Ovary (tissue), 9 donors: ENCODE data around the gene ASAP2. TPM values are rescaled to one million over a fixed set of nuclear protein-coding genes. Genes with fewer than 3 reads are reported as not detected.

Experiments
- DNase-seq, 5 donors: peaks; one replicate each; pipeline ENCODE4 v3.0.0-alpha.2; 2019 to 2020
- H3K27ac ChIP-seq, 2 donors: fragments of 200-600 bp; one replicate each; pipeline versions ENCODE4 v1.5.1 to v1.8.0; 2019 to 2022
- H3K27me3 ChIP-seq: fragments of 200-600 bp; one replicate; pipeline ENCODE4 v1.8.0; 2022
- H3K36me3 ChIP-seq: fragments of 200-600 bp; sonication (generic); one replicate; pipeline ENCODE4 v1.5.1; 2019
- H3K4me1 ChIP-seq: one replicate; pipeline ENCODE4 v1.8.1; 2013; ENCODE audit warnings: mild to moderate bottlenecking, moderate library complexity; ENCODE audit not compliant: insufficient read depth
- H3K4me3 ChIP-seq: fragments of 200-600 bp; sonication (generic); one replicate; pipeline ENCODE4 v1.5.1; 2017
- H3K9me3 ChIP-seq, 2 donors: fragments of 200-600 bp in 1 of 2; sonication (generic) in 1 of 2; one replicate each; pipeline versions ENCODE4 v1.5.1 to v1.8.1; 2013 to 2019; ENCODE audit warnings: mild to moderate bottlenecking in 1 of 2, moderate library complexity in 1 of 2
- EP300 ChIP-seq: sonication (generic); formaldehyde crosslinking; IDR thresholded peaks from one replicate; pipeline ENCODE4 v1.6.1; 2017; ENCODE audit warnings: antibody characterized with exemption
- POLR2A ChIP-seq: fragments of 450-650 bp; IDR thresholded peaks from one replicate; pipeline ENCODE4 v1.6.1; 2017; ENCODE audit warnings: antibody characterized with exemption, mild to moderate bottlenecking, moderate library complexity
- WGBS, 3 donors: extraction: QIAGEN DNeasy Blood & Tissue Kit in 1 of 3; methylation state at CpG; one replicate each; pipeline versions ENCODE4 v1.1.5 to v1.1.7; 2013 to 2017; 5-methylcytosine and 5-hydroxymethylcytosine counted together
- intact Hi-C, 4 donors: fragments of 100-400 bp; cut with DNase I; formaldehyde crosslinking; loops; one replicate each; pipeline versions ENCODE4 v1.11.0 to v1.15.1; 2022 to 2023
- polyA plus RNA-seq, 2 donors: library from polyadenylated mRNA; stranded (reverse); fragments of 200-250 nt in 1 of 2; fragments of 350-450 nt in 1 of 2; fragmentation: Illumina TruSeq in 1 of 2; extraction: RNeasy Lipid Tissue Mini Kit (QIAGEN cat#74804) in 1 of 2; gene quantifications; one replicate each; pipeline ENCODE4 v1.2.3, GENCODE V29; 2013 to 2014
- total RNA-seq, 7 donors: library from RNA; depleted of rRNA in 2 of 7; stranded (reverse); fragments of >200 nt in 2 of 7; fragmentation: NEBNext Ultra II Directional in 3 of 7; extraction: Animal tissue kit (Norgen Biotek cat#: 25700) in 3 of 7; gene quantifications; one replicate each; pipeline versions ENCODE4 v1.1.0 to v1.2.4, GENCODE V29; 2016 to 2023
- TF ChIP-seq, protein P1 (sequence below), 3 donors: fragments of 450-650 bp in 2 of 3; fragments of 200-600 bp in 1 of 3; IDR thresholded peaks; one replicate each; pipeline versions ENCODE4 v1.5.1 to v1.8.0; 2016 to 2022; ENCODE audit warnings: antibody characterized with exemption in 3 of 3, mild to moderate bottlenecking in 1 of 3
- donor health status: DM: no; HTN: no; CAD: no; lungs with moderate emphysema.
- donor health status: DM: no; HTN: no; CAD: no.
- donor health status: Bipolar disorder and iron deficiency.
- donor health status: DM: yes; HTN: yes; CAD: no.
- donor health status: DM: no; HTN: no; CAD: no.
- donor health status: DM: yes; HTN: yes; CAD: no.

ASAP2 gene
- total and polyA plus RNA-seq, 9 donors = 10.3 to 22.7 (median 15.5) TPM

DNA sequence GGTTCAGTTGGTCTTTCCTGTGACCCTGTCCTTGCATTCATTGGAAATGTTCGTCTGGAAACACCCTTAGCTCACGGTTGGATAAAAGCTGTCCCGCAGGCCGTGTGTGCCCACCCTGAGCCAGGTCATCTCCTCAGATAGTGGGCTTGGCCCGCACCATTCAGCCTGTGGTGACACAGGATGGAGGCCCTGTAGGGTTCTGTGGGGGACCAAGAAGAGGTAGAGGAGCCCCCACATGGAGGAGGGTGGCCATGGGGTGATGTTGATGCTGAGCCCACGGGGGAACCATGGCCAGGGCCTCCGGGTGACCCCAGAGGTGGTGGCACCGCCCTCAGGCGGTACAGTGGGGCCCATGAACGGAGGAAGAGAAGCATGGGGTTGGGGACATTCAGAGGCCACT lies 62.7 kb downstream of the ASAP2 start:
- no peak for DNase-seq
- Histone ChIP-seq H3K27ac (no peak overlapping the region), H3K36me3 (no peaks in the 10 kb centered on the region), H3K4me1 (peaks cover 8% of the 10 kb centered on the region), H3K4me3 (no peak overlapping the region), H3K9me3 (no peaks in the 10 kb centered on the region), H3K27me3 (no peaks in the 10 kb centered on the region)
- intact Hi-C loops = no loop called here
- TF ChIP-seq EP300 (no peak), POLR2A (no peak)
- TF ChIP-seq, protein P1, sequence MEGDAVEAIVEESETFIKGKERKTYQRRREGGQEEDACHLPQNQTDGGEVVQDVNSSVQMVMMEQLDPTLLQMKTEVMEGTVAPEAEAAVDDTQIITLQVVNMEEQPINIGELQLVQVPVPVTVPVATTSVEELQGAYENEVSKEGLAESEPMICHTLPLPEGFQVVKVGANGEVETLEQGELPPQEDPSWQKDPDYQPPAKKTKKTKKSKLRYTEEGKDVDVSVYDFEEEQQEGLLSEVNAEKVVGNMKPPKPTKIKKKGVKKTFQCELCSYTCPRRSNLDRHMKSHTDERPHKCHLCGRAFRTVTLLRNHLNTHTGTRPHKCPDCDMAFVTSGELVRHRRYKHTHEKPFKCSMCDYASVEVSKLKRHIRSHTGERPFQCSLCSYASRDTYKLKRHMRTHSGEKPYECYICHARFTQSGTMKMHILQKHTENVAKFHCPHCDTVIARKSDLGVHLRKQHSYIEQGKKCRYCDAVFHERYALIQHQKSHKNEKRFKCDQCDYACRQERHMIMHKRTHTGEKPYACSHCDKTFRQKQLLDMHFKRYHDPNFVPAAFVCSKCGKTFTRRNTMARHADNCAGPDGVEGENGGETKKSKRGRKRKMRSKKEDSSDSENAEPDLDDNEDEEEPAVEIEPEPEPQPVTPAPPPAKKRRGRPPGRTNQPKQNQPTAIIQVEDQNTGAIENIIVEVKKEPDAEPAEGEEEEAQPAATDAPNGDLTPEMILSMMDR (IDR thresholded peaks at IDR 0.05) = no peak
- 92 to 95% (median 93%) methylated on average over 10 of the region's 10 CpGs for WGBS, 3 donors

DNA sequence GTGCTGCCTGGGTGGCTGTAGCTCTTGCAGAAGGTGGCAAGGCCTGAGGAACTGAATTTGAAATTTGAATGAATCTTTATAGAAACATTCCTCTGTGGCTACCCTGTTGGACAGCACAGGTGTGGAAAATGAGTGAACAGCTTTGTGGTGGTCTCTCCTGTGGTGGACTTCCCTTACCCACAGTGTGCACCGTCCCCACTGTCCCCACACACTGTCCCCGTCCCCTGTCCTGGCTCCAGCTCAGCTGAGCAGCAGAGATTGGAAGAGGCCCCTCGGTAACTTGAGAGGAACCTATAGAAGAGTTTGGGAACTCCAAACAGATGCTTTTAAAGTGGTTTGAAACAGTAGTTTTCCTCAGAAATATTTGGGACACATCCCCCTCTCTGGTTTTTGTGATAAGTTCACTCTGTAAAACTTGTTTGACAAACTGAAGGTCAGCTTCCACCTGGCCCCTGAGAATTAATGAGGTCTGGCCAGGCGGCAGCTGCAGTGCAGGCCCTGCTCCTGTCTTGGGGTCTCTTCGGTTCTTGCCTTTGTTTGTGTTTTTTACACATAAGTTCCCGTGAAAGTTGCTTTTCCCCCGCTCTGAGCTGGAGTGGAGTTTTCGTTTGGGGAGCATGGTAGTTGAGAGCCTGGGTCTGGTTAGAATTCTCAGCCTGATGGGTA lies 63.2 kb downstream of the ASAP2 start:
- TF ChIP-seq EP300 (no peak), POLR2A (no peak)
- TF ChIP-seq, protein P1 (IDR thresholded peaks at IDR 0.05) = no peak
- Histone ChIP-seq H3K9me3 (no peaks in the 10 kb centered on the region), H3K4me3 (no peak overlapping the region), H3K36me3 (no peaks in the 10 kb centered on the region), H3K4me1 (peaks cover 9% of the 10 kb centered on the region), H3K27ac (no peak overlapping the region), H3K27me3 (no peaks in the 10 kb centered on the region)
- 25 to 50% (median 34%) methylated on average over 8 of the region's 8 CpGs for WGBS, 3 donors
- DNase-seq = no peak
- intact Hi-C loops = no loop called here

DNA sequence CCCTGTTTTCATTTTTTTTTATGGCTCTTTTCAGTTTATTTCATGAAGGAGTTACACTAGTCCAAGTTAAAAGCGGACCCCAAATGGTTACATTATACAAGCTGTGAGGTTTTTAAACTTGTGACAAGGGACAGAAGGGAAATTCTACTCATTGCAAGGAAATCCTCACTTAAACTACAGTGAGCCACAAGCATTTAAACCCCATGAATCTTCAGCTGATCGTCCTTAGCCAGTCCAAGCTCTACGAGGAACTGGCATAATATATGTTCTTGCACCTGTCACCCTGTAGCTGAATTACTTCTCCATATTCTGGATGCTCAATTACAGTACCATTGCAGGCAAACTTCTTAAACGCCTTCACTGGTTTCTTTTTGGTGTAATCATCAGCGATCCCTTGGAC lies 64.5 kb downstream of the ASAP2 start:
- Histone ChIP-seq H3K4me3 (no peak overlapping the region), H3K27me3 (no peaks in the 10 kb centered on the region), H3K27ac (no peak overlapping the region), H3K4me1 (peaks cover 9% of the 10 kb centered on the region), H3K36me3 (no peaks in the 10 kb centered on the region), H3K9me3 (no peaks in the 10 kb centered on the region)
- intact Hi-C loops = no loop called here
- WGBS, 3 donors = 91 to 94% (median 94%) methylated on average over 5 of the region's 5 CpGs
- no peak for DNase-seq
- TF ChIP-seq POLR2A (no peak), EP300 (no peak)
- TF ChIP-seq, protein P1 (IDR thresholded peaks at IDR 0.05) = no peak

DNA sequence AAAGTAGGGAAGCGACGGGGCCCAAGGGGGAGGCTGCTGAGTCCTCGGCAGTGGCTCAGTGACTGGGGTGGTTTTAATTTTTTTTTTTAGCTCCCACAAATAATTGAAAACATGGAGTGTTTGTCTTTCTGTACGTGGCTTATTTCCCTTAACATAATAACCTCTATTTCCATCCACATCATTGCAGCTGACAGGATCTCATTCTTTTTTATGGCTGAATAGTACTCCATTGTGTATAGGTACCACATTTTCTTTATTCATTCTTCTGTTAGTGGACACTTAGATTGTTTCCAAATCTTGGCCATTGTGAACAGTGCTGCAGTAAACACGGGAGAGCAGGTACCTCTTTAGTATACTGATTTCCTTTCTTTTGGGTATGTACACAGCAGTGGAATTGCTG lies 65.1 kb downstream of the ASAP2 start:
- no peak overlapping the region for H3K4me3 ChIP-seq
- H3K27me3 ChIP-seq = no peaks in the 10 kb centered on the region
- intact Hi-C loops = no loop called here
- no peak overlapping the region for H3K27ac ChIP-seq
- no peaks in the 10 kb centered on the region for H3K36me3 ChIP-seq
- TF ChIP-seq EP300 (no peak), POLR2A (no peak)
- TF ChIP-seq, protein P1 (IDR thresholded peaks at IDR 0.05) = no peak
- H3K9me3 ChIP-seq = no peaks in the 10 kb centered on the region
- DNase-seq = no peak
- peaks cover 7% of the 10 kb centered on the region for H3K4me1 ChIP-seq
- WGBS, 3 donors = 93 to 95% (median 94%) methylated on average over 5 of the region's 5 CpGs
